Mucosa of descending colon (tissue), 3 donors: Measurements from ENCODE around the gene KLHL22. TPM values are rescaled to one million over a fixed set of nuclear protein-coding genes. Genes with fewer than 3 reads are reported as not detected.

ENCODE experiments used
- ATAC-seq: fragments of 200-7000 bp; cut with Tn5 transposase; one replicate; pipeline ENCODE4 v1.9.1; 2020; ENCODE audit warnings: mild to moderate bottlenecking, moderate library complexity
- DNase-seq, 3 donors: peaks; one replicate each; pipeline ENCODE4 v3.0.0-alpha.2; 2020
- H3K36me3 ChIP-seq: fragments of 200-600 bp; one replicate; pipeline ENCODE4 v1.8.0; 2021; ENCODE audit warnings: low read depth, mild to moderate bottlenecking
- H3K4me1 ChIP-seq: fragments of 200-600 bp; one replicate; pipeline ENCODE4 v1.8.0; 2021; ENCODE audit warnings: low read depth, mild to moderate bottlenecking
- H3K4me3 ChIP-seq: fragments of 200-600 bp; one replicate; pipeline ENCODE4 v1.8.0; 2021; ENCODE audit warnings: mild to moderate bottlenecking
- H3K9me3 ChIP-seq: fragments of 200-600 bp; one replicate; pipeline ENCODE4 v1.8.0; 2021; ENCODE audit warnings: mild to moderate bottlenecking
- CTCF ChIP-seq: fragments of 200-600 bp; IDR thresholded peaks from one replicate; pipeline ENCODE4 v1.8.0; 2022; ENCODE audit warnings: antibody characterized with exemption, mild to moderate bottlenecking
- intact Hi-C, 2 donors: fragments of 100-400 bp; cut with DNase I in 1 of 2; cut with micrococcal nuclease in 1 of 2; formaldehyde crosslinking; loops; one replicate each; pipeline versions ENCODE4 v1.11.0 to v1.11.1; 2022; cut with DNase I, micrococcal nuclease
- total RNA-seq, 3 donors: library from RNA; stranded (reverse); fragmentation: NEBNext Ultra II Directional in 2 of 3; extraction: Animal tissue kit (Norgen Biotek cat#: 25700) in 2 of 3; gene quantifications; one replicate each; pipeline versions ENCODE4 v1.2.1 to v1.2.4, GENCODE V29; 2021 to 2023
- donor health status: DM: no; HTN: no; CAD: no; lungs with moderate emphysema.
- donor health status: DM: no; HTN: no; CAD: no.
- donor health status: DM: no; HTN: yes; CAD: no.

KLHL22 gene
- total RNA-seq, 3 donors from 2014 or later = 9.5 to 24.1 (median 14.7) TPM

GRCh38 chr22:20426259-20426615, 69.4 kb downstream of the KLHL22 start:
- H3K9me3 ChIP-seq = no peaks in the 10 kb centered on the region
- intact Hi-C loops = no loop called here
- H3K4me3 ChIP-seq = no peak overlapping the region
- no peaks in the 10 kb centered on the region for H3K36me3 ChIP-seq
- peaks cover 29% of the 10 kb centered on the region for H3K4me1 ChIP-seq
- DNase-seq (peak in 1 of 3 donors; percentile 38), ATAC-seq (no peak)
- TF ChIP-seq CTCF = no peak

- no peak overlapping the region for H3K4me3 ChIP-seq
- intact Hi-C loops = no loop called here
- no peaks in the 10 kb centered on the region for H3K9me3 ChIP-seq
- DNase-seq = peak in 1 of 3 donors; percentile 51
- no peaks in the 10 kb centered on the region for H3K36me3 ChIP-seq
- no peak for TF ChIP-seq CTCF
- no peak for ATAC-seq
- peaks cover 23% of the 10 kb centered on the region for H3K4me1 ChIP-seq
Measured at GRCh38 chr22:20425566-20426258, 69.9 kb downstream of the KLHL22 start.

- Histone ChIP-seq H3K9me3 (no peaks in the 10 kb centered on the region), H3K36me3 (no peaks in the 10 kb centered on the region), H3K4me1 (peaks cover 17% of the 10 kb centered on the region), H3K4me3 (no peak overlapping the region)
- TF ChIP-seq CTCF = no peak
- DNase-seq = peak in 1 of 3 donors; percentile 57
- ATAC-seq = no peak
- intact Hi-C loops = loop anchor here in 1 of 2 donors (5.0 kb wide), 1 partner anchor 32 kb away; no protein-coding TSS in a partner anchor
Measured at GRCh38 chr22:20424932-20425565, 70.5 kb downstream of the KLHL22 start.

- peak in 1 of 3 donors; percentile 38 for DNase-seq
- no peaks in the 10 kb centered on the region for H3K36me3 ChIP-seq
Measured at GRCh38 chr22:20424568-20424931, 71.0 kb downstream of the KLHL22 start.

GRCh38 chr22:20423906-20424551, 71.6 kb downstream of the KLHL22 start:
- Histone ChIP-seq H3K9me3 (no peaks in the 10 kb centered on the region), H3K4me1 (peaks cover 8% of the 10 kb centered on the region), H3K36me3 (no peaks in the 10 kb centered on the region), H3K4me3 (no peak overlapping the region)
- DNase-seq = no peak
- intact Hi-C loops = loop anchor here in 1 of 2 donors (5.0 kb wide), 1 partner anchor 33 kb away; no protein-coding TSS in a partner anchor
- no peak for TF ChIP-seq CTCF
- no peak for ATAC-seq

More at GRCh38 chr22:20424568-20424931, 71.0 kb downstream of the KLHL22 start:
- no peak for TF ChIP-seq CTCF
- H3K4me1 ChIP-seq = peaks cover 12% of the 10 kb centered on the region
- no peak overlapping the region for H3K4me3 ChIP-seq
- no peaks in the 10 kb centered on the region for H3K9me3 ChIP-seq
- ATAC-seq = no peak
- intact Hi-C loops = loop anchor here in 1 of 2 donors (5.0 kb wide), 1 partner anchor 33 kb away; no protein-coding TSS in a partner anchor
